WTC11 (cell line): Measurements from ENCODE around the gene NECTIN3. TPM values are rescaled to one million over a fixed set of nuclear protein-coding genes. Genes with fewer than 3 reads are reported as not detected.

ENCODE experiments used
- ATAC-seq: fragments of 200-7000 bp; cut with Tn5 transposase; 2 replicates; pipeline ENCODE4 v1.10.0; 2021; ENCODE audit warnings: mild to moderate bottlenecking, moderate library complexity
- CTCF ChIA-PET: fragments of 300-600 bp; sonication (Branson Sonifier 250); formaldehyde crosslinking; loops from one replicate; lab custom pipeline; 2021; ENCODE audit warnings: antibody characterized with exemption; lab: Charles Lee
- POLR2A ChIA-PET: fragments of 350-600 bp; sonication (Branson Sonifier 250); formaldehyde crosslinking; loops from one replicate; lab custom pipeline; 2021; ENCODE audit warnings: antibody characterized with exemption; lab: Charles Lee
- DNase-seq: peaks from one replicate; pipeline ENCODE4 v3.0.0; 2021; ENCODE audit warnings: low spot score
- H3K27ac Mint-ChIP-seq: 2 replicates; pipeline ENCODE4 v1.8.0; 2021; ENCODE audit warnings: mixed read lengths
- H3K27me3 Mint-ChIP-seq: 2 replicates; pipeline ENCODE4 v1.8.0; 2021; ENCODE audit warnings: low read depth, mild to moderate bottlenecking, moderate library complexity, mixed read lengths
- H3K36me3 Mint-ChIP-seq: 2 replicates; pipeline ENCODE4 v1.8.0; 2021; ENCODE audit warnings: mixed read lengths
- H3K4me1 Mint-ChIP-seq: 2 replicates; pipeline ENCODE4 v1.8.0; 2022; ENCODE audit warnings: mixed read lengths
- H3K4me3 Mint-ChIP-seq: 2 replicates; pipeline ENCODE4 v1.8.0; 2021; ENCODE audit warnings: mild to moderate bottlenecking, moderate library complexity, mixed read lengths
- H3K9me3 Mint-ChIP-seq: 2 replicates; pipeline ENCODE4 v1.8.0; 2021; ENCODE audit warnings: mixed read lengths
- ESRRA ChIP-seq: sonication (generic); formaldehyde crosslinking; IDR thresholded peaks from 2 replicates; pipeline ENCODE4 v1.8.1; 2022; ENCODE audit warnings: mild to moderate bottlenecking, missing genetic modification reagents, borderline replicate concordance
- ETV6 ChIP-seq: sonication (generic); formaldehyde crosslinking; IDR thresholded peaks from 2 replicates; pipeline ENCODE4 v1.8.1; 2022; ENCODE audit warnings: mild to moderate bottlenecking, missing genetic modification reagents
- FOXP1 ChIP-seq: sonication (generic); formaldehyde crosslinking; IDR thresholded peaks from 2 replicates; pipeline ENCODE4 v1.8.0; 2022; ENCODE audit warnings: missing genetic modification reagents, mild to moderate bottlenecking, moderate library complexity, borderline replicate concordance
- JUN ChIP-seq: sonication (generic); formaldehyde crosslinking; IDR thresholded peaks from 2 replicates; pipeline ENCODE4 v1.8.0; 2023; ENCODE audit warnings: mild to moderate bottlenecking, missing genetic modification reagents
- NFE2L1 ChIP-seq: sonication (generic); formaldehyde crosslinking; IDR thresholded peaks from 2 replicates; pipeline ENCODE4 v1.8.1; 2023; ENCODE audit warnings: missing genetic modification reagents
- RORB ChIP-seq: fragments of 250-450 bp; sonication (Bioruptor Pico); IDR thresholded peaks from 2 replicates; pipeline ENCODE4 v1.9.0; 2021; ENCODE audit warnings: mild to moderate bottlenecking
- ZNF263 ChIP-seq: sonication (generic); formaldehyde crosslinking; IDR thresholded peaks from 2 replicates; pipeline ENCODE4 v1.8.1; 2022; ENCODE audit warnings: low read depth, mild to moderate bottlenecking, moderate library complexity, missing genetic modification reagents
- ZNF317 ChIP-seq: sonication (generic); formaldehyde crosslinking; IDR thresholded peaks from 2 replicates; pipeline ENCODE4 v1.8.1; 2023; ENCODE audit warnings: low read depth, mild to moderate bottlenecking, moderate library complexity, missing genetic modification reagents, borderline replicate concordance
- ZNF423 ChIP-seq: fragments of 250-450 bp; sonication (Bioruptor Pico); IDR thresholded peaks from 2 replicates; pipeline ENCODE4 v2.1.2; 2022; ENCODE audit warnings: mild to moderate bottlenecking, moderate library complexity
- ZNF671 ChIP-seq: fragments of 250-450 bp; sonication (Bioruptor Pico); IDR thresholded peaks from 2 replicates; pipeline ENCODE4 v1.8.0; 2021; ENCODE audit warnings: mild to moderate bottlenecking
- total RNA-seq: library from RNA; stranded (reverse); gene quantifications from 3 replicates; pipeline ENCODE4 v1.2.3, GENCODE V29; 2021
- TF ChIP-seq, protein P1 (sequence below): sonication (generic); formaldehyde crosslinking; IDR thresholded peaks from 2 replicates; pipeline ENCODE4 v1.8.1; 2023; ENCODE audit warnings: mild to moderate bottlenecking, missing genetic modification reagents
- TF ChIP-seq, protein P2 (sequence below): fragments of 200-600 bp; IDR thresholded peaks from 2 replicates; pipeline ENCODE4 v1.8.0; 2022; ENCODE audit warnings: antibody characterized with exemption
- TF ChIP-seq, protein P3 (sequence below): sonication (generic); formaldehyde crosslinking; IDR thresholded peaks from 2 replicates; pipeline ENCODE4 v1.8.1; 2022; ENCODE audit warnings: missing genetic modification reagents, borderline replicate concordance
- TF ChIP-seq, protein P4 (sequence below): fragments of 250-450 bp; sonication (Bioruptor Pico); IDR thresholded peaks from 2 replicates; pipeline ENCODE4 v2.1.2; 2022; ENCODE audit warnings: mild to moderate bottlenecking, moderate library complexity
- TF ChIP-seq, protein P5 (sequence below): sonication (generic); formaldehyde crosslinking; IDR thresholded peaks from 2 replicates; pipeline ENCODE4 v1.8.1; 2023; ENCODE audit warnings: mild to moderate bottlenecking, missing genetic modification reagents
- TF ChIP-seq, protein P6 (sequence below): sonication (generic); formaldehyde crosslinking; IDR thresholded peaks from 2 replicates; pipeline ENCODE4 v1.8.0; 2023; ENCODE audit warnings: missing genetic modification reagents
- TF ChIP-seq, protein P7 (sequence below): sonication (generic); formaldehyde crosslinking; IDR thresholded peaks from 2 replicates; pipeline ENCODE4 v1.8.1; 2022; ENCODE audit warnings: low read depth, mild to moderate bottlenecking, moderate library complexity, missing genetic modification reagents, borderline replicate concordance
- TF ChIP-seq, protein P8 (sequence below): sonication (generic); formaldehyde crosslinking; IDR thresholded peaks from 2 replicates; pipeline ENCODE4 v1.8.1; 2023; ENCODE audit warnings: mild to moderate bottlenecking, missing genetic modification reagents, borderline replicate concordance

The NECTIN3 gene
- total RNA-seq, 1 experiment from 2014 or later, result 24.8 TPM

DNA sequence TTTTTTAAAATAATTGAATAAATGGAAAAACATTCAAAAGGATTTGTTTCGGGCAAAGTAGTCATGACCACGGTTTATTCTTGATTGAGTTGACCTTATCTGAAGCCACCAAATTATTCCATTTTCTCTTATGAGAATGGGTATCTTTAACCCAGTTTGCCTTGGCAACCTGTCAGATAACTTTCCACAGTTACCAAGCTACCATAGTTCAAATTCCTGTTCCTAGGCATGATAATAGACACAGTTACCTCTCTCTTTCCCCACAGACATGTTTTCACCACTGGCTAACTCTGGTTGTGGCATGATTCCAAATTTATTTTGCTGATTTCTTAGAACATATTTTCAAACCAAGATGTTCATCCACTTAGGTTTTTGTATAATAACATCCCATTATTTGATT lies 84.9 kb downstream of the NECTIN3 start (continued):
- TF ChIP-seq, protein P1, sequence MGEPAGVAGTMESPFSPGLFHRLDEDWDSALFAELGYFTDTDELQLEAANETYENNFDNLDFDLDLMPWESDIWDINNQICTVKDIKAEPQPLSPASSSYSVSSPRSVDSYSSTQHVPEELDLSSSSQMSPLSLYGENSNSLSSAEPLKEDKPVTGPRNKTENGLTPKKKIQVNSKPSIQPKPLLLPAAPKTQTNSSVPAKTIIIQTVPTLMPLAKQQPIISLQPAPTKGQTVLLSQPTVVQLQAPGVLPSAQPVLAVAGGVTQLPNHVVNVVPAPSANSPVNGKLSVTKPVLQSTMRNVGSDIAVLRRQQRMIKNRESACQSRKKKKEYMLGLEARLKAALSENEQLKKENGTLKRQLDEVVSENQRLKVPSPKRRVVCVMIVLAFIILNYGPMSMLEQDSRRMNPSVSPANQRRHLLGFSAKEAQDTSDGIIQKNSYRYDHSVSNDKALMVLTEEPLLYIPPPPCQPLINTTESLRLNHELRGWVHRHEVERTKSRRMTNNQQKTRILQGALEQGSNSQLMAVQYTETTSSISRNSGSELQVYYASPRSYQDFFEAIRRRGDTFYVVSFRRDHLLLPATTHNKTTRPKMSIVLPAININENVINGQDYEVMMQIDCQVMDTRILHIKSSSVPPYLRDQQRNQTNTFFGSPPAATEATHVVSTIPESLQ (CRISPR knock-in tag), result no peak
- TF ChIP-seq JUN (CRISPR knock-in tag) (no peak), ZNF423 (CRISPR knock-in tag) (no peak), ZNF263 (CRISPR knock-in tag) (no peak)
- TF ChIP-seq, protein P2, sequence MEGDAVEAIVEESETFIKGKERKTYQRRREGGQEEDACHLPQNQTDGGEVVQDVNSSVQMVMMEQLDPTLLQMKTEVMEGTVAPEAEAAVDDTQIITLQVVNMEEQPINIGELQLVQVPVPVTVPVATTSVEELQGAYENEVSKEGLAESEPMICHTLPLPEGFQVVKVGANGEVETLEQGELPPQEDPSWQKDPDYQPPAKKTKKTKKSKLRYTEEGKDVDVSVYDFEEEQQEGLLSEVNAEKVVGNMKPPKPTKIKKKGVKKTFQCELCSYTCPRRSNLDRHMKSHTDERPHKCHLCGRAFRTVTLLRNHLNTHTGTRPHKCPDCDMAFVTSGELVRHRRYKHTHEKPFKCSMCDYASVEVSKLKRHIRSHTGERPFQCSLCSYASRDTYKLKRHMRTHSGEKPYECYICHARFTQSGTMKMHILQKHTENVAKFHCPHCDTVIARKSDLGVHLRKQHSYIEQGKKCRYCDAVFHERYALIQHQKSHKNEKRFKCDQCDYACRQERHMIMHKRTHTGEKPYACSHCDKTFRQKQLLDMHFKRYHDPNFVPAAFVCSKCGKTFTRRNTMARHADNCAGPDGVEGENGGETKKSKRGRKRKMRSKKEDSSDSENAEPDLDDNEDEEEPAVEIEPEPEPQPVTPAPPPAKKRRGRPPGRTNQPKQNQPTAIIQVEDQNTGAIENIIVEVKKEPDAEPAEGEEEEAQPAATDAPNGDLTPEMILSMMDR, result no peak
- TF ChIP-seq, protein P3, sequence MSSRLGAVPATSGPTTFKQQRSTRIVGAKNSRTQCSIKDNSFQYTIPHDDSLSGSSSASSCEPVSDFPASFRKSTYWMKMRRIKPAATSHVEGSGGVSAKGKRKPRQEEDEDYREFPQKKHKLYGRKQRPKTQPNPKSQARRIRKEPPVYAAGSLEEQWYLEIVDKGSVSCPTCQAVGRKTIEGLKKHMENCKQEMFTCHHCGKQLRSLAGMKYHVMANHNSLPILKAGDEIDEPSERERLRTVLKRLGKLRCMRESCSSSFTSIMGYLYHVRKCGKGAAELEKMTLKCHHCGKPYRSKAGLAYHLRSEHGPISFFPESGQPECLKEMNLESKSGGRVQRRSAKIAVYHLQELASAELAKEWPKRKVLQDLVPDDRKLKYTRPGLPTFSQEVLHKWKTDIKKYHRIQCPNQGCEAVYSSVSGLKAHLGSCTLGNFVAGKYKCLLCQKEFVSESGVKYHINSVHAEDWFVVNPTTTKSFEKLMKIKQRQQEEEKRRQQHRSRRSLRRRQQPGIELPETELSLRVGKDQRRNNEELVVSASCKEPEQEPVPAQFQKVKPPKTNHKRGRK (CRISPR knock-in tag), result no peak

DNA sequence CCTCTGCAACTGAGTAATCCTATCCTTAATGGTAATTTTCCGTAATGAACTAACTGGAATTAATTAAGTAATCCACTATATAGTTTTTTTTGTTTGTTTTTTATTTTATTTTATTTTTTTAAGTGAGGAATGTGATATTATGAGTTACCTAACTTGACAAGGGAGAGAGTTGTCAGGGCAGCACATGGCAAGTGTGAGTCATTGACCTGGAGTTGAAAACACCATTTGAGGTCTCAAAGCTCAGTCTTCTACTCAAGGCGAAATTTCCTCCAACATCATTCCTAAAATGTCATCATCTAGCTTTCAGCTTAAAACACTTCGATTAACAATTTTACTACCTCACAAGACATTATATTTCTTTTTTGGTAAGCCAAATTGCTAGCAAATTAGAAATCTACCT lies 87.8 kb downstream of the NECTIN3 start:
- ATAC-seq, result no peak
- H3K36me3 Mint-ChIP-seq, result peaks cover 19% of the 10 kb centered on the region
- POLR2A ChIA-PET, result no interaction called here
- CTCF ChIA-PET, result no interaction called here
- TF ChIP-seq, protein P4, sequence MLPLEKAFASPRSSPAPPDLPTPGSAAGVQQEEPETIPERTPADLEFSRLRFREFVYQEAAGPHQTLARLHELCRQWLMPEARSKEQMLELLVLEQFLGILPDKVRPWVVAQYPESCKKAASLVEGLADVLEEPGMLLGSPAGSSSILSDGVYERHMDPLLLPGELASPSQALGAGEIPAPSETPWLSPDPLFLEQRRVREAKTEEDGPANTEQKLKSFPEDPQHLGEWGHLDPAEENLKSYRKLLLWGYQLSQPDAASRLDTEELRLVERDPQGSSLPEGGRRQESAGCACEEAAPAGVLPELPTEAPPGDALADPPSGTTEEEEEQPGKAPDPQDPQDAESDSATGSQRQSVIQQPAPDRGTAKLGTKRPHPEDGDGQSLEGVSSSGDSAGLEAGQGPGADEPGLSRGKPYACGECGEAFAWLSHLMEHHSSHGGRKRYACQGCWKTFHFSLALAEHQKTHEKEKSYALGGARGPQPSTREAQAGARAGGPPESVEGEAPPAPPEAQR (CRISPR knock-in tag), result no peak
- TF ChIP-seq ZNF263 (CRISPR knock-in tag) (no peak), ESRRA (CRISPR knock-in tag) (no peak), ZNF317 (CRISPR knock-in tag) (no peak)
- TF ChIP-seq, all 79 proteins: peak for 0
- no peak overlapping the region for H3K4me3 Mint-ChIP-seq
- DNase-seq, result no peak
- H3K4me1 Mint-ChIP-seq, result peaks cover 13% of the 10 kb centered on the region
- H3K27me3 Mint-ChIP-seq, result no peaks in the 10 kb centered on the region
- H3K9me3 Mint-ChIP-seq, result peaks cover 2% of the 10 kb centered on the region; the same call in 1 of the 2 replicates
- H3K27ac Mint-ChIP-seq, result no peak overlapping the region

DNA sequence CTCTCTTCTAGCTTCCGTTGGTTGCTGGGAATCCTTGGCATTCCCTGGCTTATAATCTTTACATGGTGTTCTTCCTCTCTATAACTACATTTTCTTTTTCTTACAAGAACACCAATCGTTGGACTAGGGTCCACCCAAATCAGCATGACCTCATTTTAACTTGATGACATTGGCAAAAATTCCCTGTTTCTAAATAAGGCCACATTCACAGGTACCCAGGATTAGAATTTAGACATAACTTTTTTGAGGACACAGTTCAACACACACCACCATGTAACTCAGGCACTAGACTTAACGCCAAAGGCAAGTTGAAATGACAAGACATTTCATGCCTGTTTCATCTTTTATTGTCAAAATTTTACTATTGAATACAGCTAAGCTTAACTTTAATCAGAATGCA lies 93.0 kb downstream of the NECTIN3 start:
- Mint-ChIP-seq H3K27me3 (no peaks in the 10 kb centered on the region), H3K4me3 (no peak overlapping the region), H3K9me3 (peaks cover 6% of the 10 kb centered on the region), H3K4me1 (no peaks in the 10 kb centered on the region), H3K36me3 (peaks cover 15% of the 10 kb centered on the region), H3K27ac (no peak overlapping the region)
- no peak for ATAC-seq
- POLR2A ChIA-PET, result no interaction called here
- CTCF ChIA-PET, result no interaction called here
- DNase-seq, result no peak
- TF ChIP-seq FOXP1 (CRISPR knock-in tag), result no peak
- TF ChIP-seq NFE2L1 (CRISPR knock-in tag), result no peak
- no peak for TF ChIP-seq RORB (CRISPR knock-in tag)
- TF ChIP-seq, protein P5, sequence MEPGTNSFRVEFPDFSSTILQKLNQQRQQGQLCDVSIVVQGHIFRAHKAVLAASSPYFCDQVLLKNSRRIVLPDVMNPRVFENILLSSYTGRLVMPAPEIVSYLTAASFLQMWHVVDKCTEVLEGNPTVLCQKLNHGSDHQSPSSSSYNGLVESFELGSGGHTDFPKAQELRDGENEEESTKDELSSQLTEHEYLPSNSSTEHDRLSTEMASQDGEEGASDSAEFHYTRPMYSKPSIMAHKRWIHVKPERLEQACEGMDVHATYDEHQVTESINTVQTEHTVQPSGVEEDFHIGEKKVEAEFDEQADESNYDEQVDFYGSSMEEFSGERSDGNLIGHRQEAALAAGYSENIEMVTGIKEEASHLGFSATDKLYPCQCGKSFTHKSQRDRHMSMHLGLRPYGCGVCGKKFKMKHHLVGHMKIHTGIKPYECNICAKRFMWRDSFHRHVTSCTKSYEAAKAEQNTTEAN (CRISPR knock-in tag), result no peak
- TF ChIP-seq ETV6 (CRISPR knock-in tag), result no peak
- TF ChIP-seq, protein P6, sequence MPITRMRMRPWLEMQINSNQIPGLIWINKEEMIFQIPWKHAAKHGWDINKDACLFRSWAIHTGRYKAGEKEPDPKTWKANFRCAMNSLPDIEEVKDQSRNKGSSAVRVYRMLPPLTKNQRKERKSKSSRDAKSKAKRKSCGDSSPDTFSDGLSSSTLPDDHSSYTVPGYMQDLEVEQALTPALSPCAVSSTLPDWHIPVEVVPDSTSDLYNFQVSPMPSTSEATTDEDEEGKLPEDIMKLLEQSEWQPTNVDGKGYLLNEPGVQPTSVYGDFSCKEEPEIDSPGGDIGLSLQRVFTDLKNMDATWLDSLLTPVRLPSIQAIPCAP (CRISPR knock-in tag), result no peak
- no peak for TF ChIP-seq ZNF671
- TF ChIP-seq, protein P7, sequence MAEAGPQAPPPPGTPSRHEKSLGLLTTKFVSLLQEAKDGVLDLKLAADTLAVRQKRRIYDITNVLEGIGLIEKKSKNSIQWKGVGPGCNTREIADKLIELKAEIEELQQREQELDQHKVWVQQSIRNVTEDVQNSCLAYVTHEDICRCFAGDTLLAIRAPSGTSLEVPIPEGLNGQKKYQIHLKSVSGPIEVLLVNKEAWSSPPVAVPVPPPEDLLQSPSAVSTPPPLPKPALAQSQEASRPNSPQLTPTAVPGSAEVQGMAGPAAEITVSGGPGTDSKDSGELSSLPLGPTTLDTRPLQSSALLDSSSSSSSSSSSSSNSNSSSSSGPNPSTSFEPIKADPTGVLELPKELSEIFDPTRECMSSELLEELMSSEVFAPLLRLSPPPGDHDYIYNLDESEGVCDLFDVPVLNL, result no peak
- TF ChIP-seq, protein P8, sequence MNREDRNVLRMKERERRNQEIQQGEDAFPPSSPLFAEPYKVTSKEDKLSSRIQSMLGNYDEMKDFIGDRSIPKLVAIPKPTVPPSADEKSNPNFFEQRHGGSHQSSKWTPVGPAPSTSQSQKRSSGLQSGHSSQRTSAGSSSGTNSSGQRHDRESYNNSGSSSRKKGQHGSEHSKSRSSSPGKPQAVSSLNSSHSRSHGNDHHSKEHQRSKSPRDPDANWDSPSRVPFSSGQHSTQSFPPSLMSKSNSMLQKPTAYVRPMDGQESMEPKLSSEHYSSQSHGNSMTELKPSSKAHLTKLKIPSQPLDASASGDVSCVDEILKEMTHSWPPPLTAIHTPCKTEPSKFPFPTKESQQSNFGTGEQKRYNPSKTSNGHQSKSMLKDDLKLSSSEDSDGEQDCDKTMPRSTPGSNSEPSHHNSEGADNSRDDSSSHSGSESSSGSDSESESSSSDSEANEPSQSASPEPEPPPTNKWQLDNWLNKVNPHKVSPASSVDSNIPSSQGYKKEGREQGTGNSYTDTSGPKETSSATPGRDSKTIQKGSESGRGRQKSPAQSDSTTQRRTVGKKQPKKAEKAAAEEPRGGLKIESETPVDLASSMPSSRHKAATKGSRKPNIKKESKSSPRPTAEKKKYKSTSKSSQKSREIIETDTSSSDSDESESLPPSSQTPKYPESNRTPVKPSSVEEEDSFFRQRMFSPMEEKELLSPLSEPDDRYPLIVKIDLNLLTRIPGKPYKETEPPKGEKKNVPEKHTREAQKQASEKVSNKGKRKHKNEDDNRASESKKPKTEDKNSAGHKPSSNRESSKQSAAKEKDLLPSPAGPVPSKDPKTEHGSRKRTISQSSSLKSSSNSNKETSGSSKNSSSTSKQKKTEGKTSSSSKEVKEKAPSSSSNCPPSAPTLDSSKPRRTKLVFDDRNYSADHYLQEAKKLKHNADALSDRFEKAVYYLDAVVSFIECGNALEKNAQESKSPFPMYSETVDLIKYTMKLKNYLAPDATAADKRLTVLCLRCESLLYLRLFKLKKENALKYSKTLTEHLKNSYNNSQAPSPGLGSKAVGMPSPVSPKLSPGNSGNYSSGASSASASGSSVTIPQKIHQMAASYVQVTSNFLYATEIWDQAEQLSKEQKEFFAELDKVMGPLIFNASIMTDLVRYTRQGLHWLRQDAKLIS (CRISPR knock-in tag), result no peak
